DND-41 (cell line): ENCODE results near the gene UNC45A.
A peak's percentile ranks its signal among the peaks of the same experiment; 100 is the strongest.

Experiments
- ATAC-seq: fragments of 200-7000 bp; cut with Tn5 transposase; 3 replicates; pipeline ENCODE4 v1.9.1; 2021; ENCODE audit warnings: low read depth; ENCODE audit not compliant: insufficient read depth
- DNase-seq: peaks from one replicate; pipeline ENCODE4 v3.0.0-alpha.2; 2020
- H2AFZ ChIP-seq: 2 replicates; pipeline ENCODE4 v1.6.0; 2012; ENCODE audit warnings: low read depth, low read length
- H3K27ac ChIP-seq: 2 replicates; pipeline ENCODE4 v1.5.1; 2012; ENCODE audit warnings: low read length, inconsistent platforms
- H3K27me3 ChIP-seq: fragments of 200-600 bp; sonication (generic); 2 replicates; pipeline ENCODE4 v1.6.0; 2012; ENCODE audit warnings: low read length, mild to moderate bottlenecking, inconsistent platforms; ENCODE audit not compliant: insufficient read depth, poor library complexity
- H3K36me3 ChIP-seq: 2 replicates; pipeline ENCODE4 v1.5.1; 2012; ENCODE audit warnings: low read length, inconsistent platforms; ENCODE audit not compliant: insufficient read depth
- H3K4me1 ChIP-seq: 2 replicates; pipeline ENCODE4 v1.5.1; 2012; ENCODE audit warnings: mild to moderate bottlenecking, low read length; ENCODE audit not compliant: insufficient read depth
- H3K4me2 ChIP-seq: 2 replicates; pipeline ENCODE4 v1.6.0; 2012; ENCODE audit warnings: mild to moderate bottlenecking, moderate library complexity, low read length, inconsistent platforms; ENCODE audit not compliant: insufficient read depth
- H3K4me3 ChIP-seq, 2 experiments: fragments of 200-600 bp in 1 of 2; shearing (Covaris generic) in 1 of 2; 2 replicates each; pipeline ENCODE4 v1.5.1; 2012 to 2016; ENCODE audit warnings: inconsistent platforms in 2 of 2, low read length in 2 of 2, mild to moderate bottlenecking in 2 of 2, low read depth in 1 of 2, moderate library complexity in 1 of 2
- H3K79me2 ChIP-seq: 2 replicates; pipeline ENCODE4 v1.6.0; 2012; ENCODE audit warnings: low read length, inconsistent platforms; ENCODE audit not compliant: insufficient read depth
- H3K9ac ChIP-seq: 2 replicates; pipeline ENCODE4 v1.6.0; 2012; ENCODE audit warnings: low read depth, mild to moderate bottlenecking, inconsistent platforms, low read length, moderate library complexity
- H3K9me3 ChIP-seq: 2 replicates; pipeline ENCODE4 v1.5.1; 2012; ENCODE audit warnings: low read length, moderate library complexity, mild to moderate bottlenecking, inconsistent platforms; ENCODE audit not compliant: insufficient read depth, severe bottlenecking
- H4K20me1 ChIP-seq: 2 replicates; pipeline ENCODE4 v1.6.0; 2012; ENCODE audit warnings: low read length; ENCODE audit not compliant: insufficient read depth
- CTCF ChIP-seq: IDR thresholded peaks from 2 replicates; pipeline ENCODE4 v1.5.1; 2012; ENCODE audit warnings: borderline replicate concordance, low read length, moderate library complexity, mild to moderate bottlenecking; ENCODE audit not compliant: poor library complexity, severe bottlenecking; ENCODE audit errors: extremely low read depth
- EZH2 ChIP-seq: IDR thresholded peaks from 3 replicates; pipeline ENCODE4 v1.6.1; 2012; ENCODE audit warnings: borderline replicate concordance, low read depth, mild to moderate bottlenecking, moderate library complexity, low read length, inconsistent platforms; ENCODE audit not compliant: severe bottlenecking

UNC45A gene

GRCh38 chr15:90929246-90930019 lies 5.7 kb upstream of the UNC45A start:
- Histone ChIP-seq H3K4me1 (peaks cover 46% of the 10 kb centered on the region), H3K9ac (peak overlapping the region; percentile 68), H3K79me2 (peaks cover 23% of the 10 kb centered on the region), H3K4me3 (peak overlapping the region; percentile 44 to 78; a peak in 3 of 4 replicates), H2AFZ (peak overlapping the region; percentile 73), H3K4me2 (peak overlapping the region; percentile 82), H3K27ac (peak overlapping the region; percentile 83), H3K9me3 (no peaks in the 10 kb centered on the region), H3K27me3 (no peaks in the 10 kb centered on the region), H3K36me3 (no peaks in the 10 kb centered on the region), H4K20me1 (no peaks in the 10 kb centered on the region)
- no peak for ATAC-seq
- no peak for TF ChIP-seq CTCF
- TF ChIP-seq EZH2: no peak
- no peak for DNase-seq

GRCh38 chr15:90930861-90931574 lies 4.1 kb upstream of the UNC45A start:
- Histone ChIP-seq H2AFZ (peak overlapping the region; percentile 73), H4K20me1 (no peaks in the 10 kb centered on the region), H3K9ac (peak overlapping the region; percentile 68), H3K79me2 (peaks cover 32% of the 10 kb centered on the region), H3K9me3 (no peaks in the 10 kb centered on the region), H3K27ac (peak overlapping the region; percentile 83), H3K4me1 (peaks cover 57% of the 10 kb centered on the region), H3K27me3 (no peaks in the 10 kb centered on the region), H3K4me2 (peak overlapping the region; percentile 82), H3K4me3 (peak overlapping the region; percentile 44 to 78; a peak in 3 of 4 replicates), H3K36me3 (peaks cover under 1% of the 10 kb centered on the region; the same call in 1 of the 2 replicates)
- DNase-seq (no peak), ATAC-seq (no peak)
- TF ChIP-seq CTCF: no peak
- no peak for TF ChIP-seq EZH2

GRCh38 chr15:90931575-90931827 lies 3.6 kb upstream of the UNC45A start:
- DNase-seq: no peak
- no peaks in the 10 kb centered on the region for H3K27me3 ChIP-seq
- peak overlapping the region; percentile 83 for H3K27ac ChIP-seq
- no peak for TF ChIP-seq EZH2
- TF ChIP-seq CTCF: no peak
- H3K4me1 ChIP-seq: peaks cover 61% of the 10 kb centered on the region
- H3K9me3 ChIP-seq: no peaks in the 10 kb centered on the region
- H2AFZ ChIP-seq: peak overlapping the region; percentile 9; the same call in 1 of the 2 replicates
- H4K20me1 ChIP-seq: no peaks in the 10 kb centered on the region
- no peak for ATAC-seq
- peak overlapping the region; percentile 82 for H3K4me2 ChIP-seq
- H3K4me3 ChIP-seq: peak overlapping the region in 1 of 2 experiments; percentile 78; a peak in 3 of 4 replicates
- peak overlapping the region; percentile 68 for H3K9ac ChIP-seq
- peaks cover 5% of the 10 kb centered on the region; the same call in 1 of the 2 replicates for H3K36me3 ChIP-seq
- peaks cover 36% of the 10 kb centered on the region for H3K79me2 ChIP-seq
